HepG2 (cell line): ENCODE measurements around the gene THOC6. TPM values are rescaled to one million over a fixed set of nuclear protein-coding genes. Genes with fewer than 3 reads are reported as not detected.
A peak's percentile ranks its signal among the peaks of the same experiment; 100 is the strongest.

Experiments used
- AKAP8 ChIP-seq: sonication (generic); formaldehyde crosslinking; IDR thresholded peaks from 2 replicates; pipeline ENCODE4 v1.5.1; 2020; ENCODE audit warnings: mild to moderate bottlenecking, missing genetic modification reagents
- ARHGAP35 ChIP-seq: sonication (generic); formaldehyde crosslinking; IDR thresholded peaks from 2 replicates; pipeline ENCODE4 v1.9.0; 2022; ENCODE audit warnings: mild to moderate bottlenecking, inconsistent platforms, moderate library complexity, missing genetic modification reagents, borderline replicate concordance
- BHLHE40 ChIP-seq: IDR thresholded peaks from 2 replicates; pipeline ENCODE4 v1.6.1; 2011; ENCODE audit warnings: low read length, improper control_type of control experiment
- BORCS8-MEF2B ChIP-seq: sonication (generic); formaldehyde crosslinking; IDR thresholded peaks from 2 replicates; pipeline ENCODE4 v1.8.0; 2022; ENCODE audit warnings: mild to moderate bottlenecking, missing genetic modification reagents
- CBFB ChIP-seq: sonication (generic); formaldehyde crosslinking; IDR thresholded peaks from 2 replicates; pipeline ENCODE4 v1.4.0; 2020; ENCODE audit warnings: missing genetic modification reagents
- DR1 ChIP-seq: sonication (generic); formaldehyde crosslinking; IDR thresholded peaks from 2 replicates; pipeline ENCODE4 v1.8.0; 2021; ENCODE audit warnings: mild to moderate bottlenecking, missing genetic modification reagents, inconsistent platforms
- FOXP1 ChIP-seq, 2 experiments: fragments of 450-650 bp in 1 of 2; IDR thresholded peaks; 2 replicates each; pipeline ENCODE4 v1.6.1; 2017 to 2018; ENCODE audit warnings: antibody characterized with exemption in 1 of 2
- KAT2B ChIP-seq: fragments of 150-350 bp; IDR thresholded peaks from 2 replicates; pipeline ENCODE4 v1.6.1; 2014; ENCODE audit warnings: low read depth, low read length, borderline replicate concordance
- KAT7 ChIP-seq: IDR thresholded peaks from 2 replicates; pipeline ENCODE4 v1.6.1; 2018; ENCODE audit warnings: borderline replicate concordance, missing compliant biosample characterization
- KDM5B ChIP-seq: sonication (generic); formaldehyde crosslinking; IDR thresholded peaks from 2 replicates; pipeline ENCODE4 v1.4.0; 2020; ENCODE audit warnings: missing genetic modification reagents, mild to moderate bottlenecking, borderline replicate concordance
- MBNL3 ChIP-seq: fragments of 250-450 bp; sonication (Bioruptor Pico); conservative IDR thresholded peaks from 2 replicates; pipeline ENCODE4 v1.8.0; 2022; ENCODE audit warnings: mild to moderate bottlenecking, inconsistent platforms
- NCOA1 ChIP-seq: sonication (generic); formaldehyde crosslinking; IDR thresholded peaks from 2 replicates; pipeline ENCODE4 v1.9.0; 2021; ENCODE audit warnings: missing genetic modification reagents
- NR3C1 ChIP-seq: sonication (generic); formaldehyde crosslinking; IDR thresholded peaks from 2 replicates; pipeline ENCODE4 v1.4.0; 2020; ENCODE audit warnings: missing genetic modification reagents
- POLR2AphosphoS2 ChIP-seq: IDR thresholded peaks from 2 replicates; pipeline ENCODE4 v1.6.1; 2011; ENCODE audit warnings: low read depth, low read length, improper control_type of control experiment
- RXRA ChIP-seq: sonication (generic); formaldehyde crosslinking; IDR thresholded peaks from 2 replicates; pipeline ENCODE4 v1.5.1; 2020; ENCODE audit warnings: missing genetic modification reagents
- SMYD3 ChIP-seq: sonication (generic); formaldehyde crosslinking; IDR thresholded peaks from 2 replicates; pipeline ENCODE4 v1.8.1; 2023; ENCODE audit warnings: mild to moderate bottlenecking, missing genetic modification reagents
- SPEN ChIP-seq: sonication (generic); formaldehyde crosslinking; IDR thresholded peaks from 2 replicates; pipeline ENCODE4 v1.5.1; 2020; ENCODE audit warnings: low read depth, mild to moderate bottlenecking, missing genetic modification reagents
- ZFP36 ChIP-seq: fragments of 150-350 bp; IDR thresholded peaks from 2 replicates; pipeline ENCODE4 v1.6.1; 2018; ENCODE audit warnings: borderline replicate concordance, low read length, low read depth; ENCODE audit not compliant: partially characterized antibody
- ZNF598 ChIP-seq: sonication (generic); formaldehyde crosslinking; IDR thresholded peaks from 2 replicates; pipeline ENCODE4 v1.5.1; 2020; ENCODE audit warnings: mild to moderate bottlenecking, missing genetic modification reagents, borderline replicate concordance
- ZNF883 ChIP-seq: sonication (generic); formaldehyde crosslinking; IDR thresholded peaks from 2 replicates; pipeline ENCODE4 v1.5.1; 2020; ENCODE audit warnings: mild to moderate bottlenecking, missing genetic modification reagents; ENCODE audit errors: not compliant biosample characterization
- polyA plus RNA-seq, 8 experiments: library from polyadenylated mRNA; depleted of rRNA in 3 of 8; stranded (reverse) in 7 of 8; unstranded in 1 of 8; fragments of >200 nt; fragmentation: Illumina TruSeq in 4 of 8; extraction: Trizol in 4 of 8; gene quantifications; 2 replicates each; pipeline versions ENCODE4 v1.2.1 to v1.2.3, GENCODE V29; 2011 to 2016; ENCODE audit warnings: low read depth in 4 of 8, missing spikeins in 1 of 8, mixed read lengths in 1 of 8; ENCODE audit not compliant: insufficient read depth in 1 of 8
- total RNA-seq, 5 experiments: library from RNA; depleted of rRNA; stranded (reverse); fragments of >200 nt; fragmentation: Illumina TruSeq; extraction: Trizol; gene quantifications; 2 replicates each; pipeline ENCODE4 v1.2.3, GENCODE V29; 2016; ENCODE audit warnings: low read depth in 1 of 5
- TF ChIP-seq, protein P1 (sequence below): sonication (generic); formaldehyde crosslinking; conservative IDR thresholded peaks from 2 replicates; pipeline ENCODE4 v1.4.0; 2020; ENCODE audit warnings: mild to moderate bottlenecking, missing genetic modification reagents, moderate library complexity
- TF ChIP-seq, protein P2 (sequence below): sonication (generic); formaldehyde crosslinking; IDR thresholded peaks from 2 replicates; pipeline ENCODE4 v1.5.0; 2020; ENCODE audit warnings: mild to moderate bottlenecking, missing genetic modification reagents, borderline replicate concordance

THOC6 gene
- total and polyA plus RNA-seq, 2 of the 13 experiments (the other 11 are each of a cell fraction or from before 2014, with no cell fraction given): 32.1 to 37.0 TPM

DNA sequence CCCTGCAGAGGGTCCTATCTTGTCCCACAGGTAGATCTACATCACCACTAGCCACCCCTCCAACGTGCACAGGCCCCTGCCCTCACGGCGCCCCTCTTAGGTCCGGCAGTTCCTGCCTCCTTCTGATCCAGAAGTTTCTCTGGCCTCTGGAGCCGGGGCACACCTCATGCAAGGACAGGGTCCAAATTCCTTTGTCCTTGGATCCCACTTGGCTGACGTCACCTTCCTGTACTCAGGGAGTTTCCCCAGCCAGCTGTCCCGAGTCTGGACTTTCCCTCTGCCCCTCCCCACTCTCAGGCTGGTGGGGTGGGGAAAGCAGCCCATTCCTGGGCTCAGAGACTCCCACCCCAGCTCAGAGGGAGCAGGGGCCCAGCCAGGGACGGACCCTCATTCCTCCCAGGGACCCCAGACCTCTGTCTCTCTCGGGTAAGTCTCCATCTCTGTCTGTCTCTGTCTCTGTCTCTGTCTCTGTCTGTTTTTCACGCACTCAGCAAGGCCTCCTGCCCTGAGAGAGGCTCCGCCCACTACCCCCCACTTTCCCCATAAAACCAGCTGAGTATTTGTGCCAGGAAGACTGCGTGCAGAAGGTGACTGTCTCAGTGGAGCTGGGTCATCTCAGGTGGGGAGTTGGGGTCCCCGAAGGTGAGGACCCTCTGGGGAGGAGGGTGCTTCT lies 41.4 kb downstream of the THOC6 start, which contains the start of gene IL32 (continued):
- TF ChIP-seq, protein P1, sequence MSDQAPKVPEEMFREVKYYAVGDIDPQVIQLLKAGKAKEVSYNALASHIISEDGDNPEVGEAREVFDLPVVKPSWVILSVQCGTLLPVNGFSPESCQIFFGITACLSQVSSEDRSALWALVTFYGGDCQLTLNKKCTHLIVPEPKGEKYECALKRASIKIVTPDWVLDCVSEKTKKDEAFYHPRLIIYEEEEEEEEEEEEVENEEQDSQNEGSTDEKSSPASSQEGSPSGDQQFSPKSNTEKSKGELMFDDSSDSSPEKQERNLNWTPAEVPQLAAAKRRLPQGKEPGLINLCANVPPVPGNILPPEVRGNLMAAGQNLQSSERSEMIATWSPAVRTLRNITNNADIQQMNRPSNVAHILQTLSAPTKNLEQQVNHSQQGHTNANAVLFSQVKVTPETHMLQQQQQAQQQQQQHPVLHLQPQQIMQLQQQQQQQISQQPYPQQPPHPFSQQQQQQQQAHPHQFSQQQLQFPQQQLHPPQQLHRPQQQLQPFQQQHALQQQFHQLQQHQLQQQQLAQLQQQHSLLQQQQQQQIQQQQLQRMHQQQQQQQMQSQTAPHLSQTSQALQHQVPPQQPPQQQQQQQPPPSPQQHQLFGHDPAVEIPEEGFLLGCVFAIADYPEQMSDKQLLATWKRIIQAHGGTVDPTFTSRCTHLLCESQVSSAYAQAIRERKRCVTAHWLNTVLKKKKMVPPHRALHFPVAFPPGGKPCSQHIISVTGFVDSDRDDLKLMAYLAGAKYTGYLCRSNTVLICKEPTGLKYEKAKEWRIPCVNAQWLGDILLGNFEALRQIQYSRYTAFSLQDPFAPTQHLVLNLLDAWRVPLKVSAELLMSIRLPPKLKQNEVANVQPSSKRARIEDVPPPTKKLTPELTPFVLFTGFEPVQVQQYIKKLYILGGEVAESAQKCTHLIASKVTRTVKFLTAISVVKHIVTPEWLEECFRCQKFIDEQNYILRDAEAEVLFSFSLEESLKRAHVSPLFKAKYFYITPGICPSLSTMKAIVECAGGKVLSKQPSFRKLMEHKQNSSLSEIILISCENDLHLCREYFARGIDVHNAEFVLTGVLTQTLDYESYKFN (CRISPR knock-in tag): peak; percentile 90
- TF ChIP-seq SMYD3 (CRISPR knock-in tag) (no peak), ZNF883 (CRISPR knock-in tag) (peak; percentile 43), NCOA1 (peak; percentile 65; the same call in 1 of the 2 replicates), AKAP8 (CRISPR knock-in tag) (no peak; the same call in 1 of the 2 replicates), ZFP36 (no peak), RXRA (CRISPR knock-in tag) (peak; percentile 83), ZNF598 (CRISPR knock-in tag) (peak; percentile 77; the same call in 1 of the 2 replicates), ARHGAP35 (CRISPR knock-in tag) (peak; percentile 61; the same call in 1 of the 2 replicates), POLR2AphosphoS2 (peak; percentile 62), MBNL3 (CRISPR knock-in tag) (no peak), DR1 (no peak), CBFB (CRISPR knock-in tag) (0 out of 2 replicates have a peak, but pooled peaks have one; percentile 20), KDM5B (CRISPR knock-in tag) (no peak), BORCS8-MEF2B (CRISPR knock-in tag) (peak; percentile 33; the same call in 1 of the 2 replicates), BHLHE40 (no peak), KAT7 (CRISPR knock-in tag) (no peak), FOXP1 (IDR thresholded peaks at IDR 0.05) (no peak), FOXP1 (CRISPR knock-in tag; IDR thresholded peaks at IDR 0.05) (no peak), KAT2B (no peak), SPEN (CRISPR knock-in tag) (peak; percentile 87), NR3C1 (CRISPR knock-in tag) (no peak)
- TF ChIP-seq, protein P2, sequence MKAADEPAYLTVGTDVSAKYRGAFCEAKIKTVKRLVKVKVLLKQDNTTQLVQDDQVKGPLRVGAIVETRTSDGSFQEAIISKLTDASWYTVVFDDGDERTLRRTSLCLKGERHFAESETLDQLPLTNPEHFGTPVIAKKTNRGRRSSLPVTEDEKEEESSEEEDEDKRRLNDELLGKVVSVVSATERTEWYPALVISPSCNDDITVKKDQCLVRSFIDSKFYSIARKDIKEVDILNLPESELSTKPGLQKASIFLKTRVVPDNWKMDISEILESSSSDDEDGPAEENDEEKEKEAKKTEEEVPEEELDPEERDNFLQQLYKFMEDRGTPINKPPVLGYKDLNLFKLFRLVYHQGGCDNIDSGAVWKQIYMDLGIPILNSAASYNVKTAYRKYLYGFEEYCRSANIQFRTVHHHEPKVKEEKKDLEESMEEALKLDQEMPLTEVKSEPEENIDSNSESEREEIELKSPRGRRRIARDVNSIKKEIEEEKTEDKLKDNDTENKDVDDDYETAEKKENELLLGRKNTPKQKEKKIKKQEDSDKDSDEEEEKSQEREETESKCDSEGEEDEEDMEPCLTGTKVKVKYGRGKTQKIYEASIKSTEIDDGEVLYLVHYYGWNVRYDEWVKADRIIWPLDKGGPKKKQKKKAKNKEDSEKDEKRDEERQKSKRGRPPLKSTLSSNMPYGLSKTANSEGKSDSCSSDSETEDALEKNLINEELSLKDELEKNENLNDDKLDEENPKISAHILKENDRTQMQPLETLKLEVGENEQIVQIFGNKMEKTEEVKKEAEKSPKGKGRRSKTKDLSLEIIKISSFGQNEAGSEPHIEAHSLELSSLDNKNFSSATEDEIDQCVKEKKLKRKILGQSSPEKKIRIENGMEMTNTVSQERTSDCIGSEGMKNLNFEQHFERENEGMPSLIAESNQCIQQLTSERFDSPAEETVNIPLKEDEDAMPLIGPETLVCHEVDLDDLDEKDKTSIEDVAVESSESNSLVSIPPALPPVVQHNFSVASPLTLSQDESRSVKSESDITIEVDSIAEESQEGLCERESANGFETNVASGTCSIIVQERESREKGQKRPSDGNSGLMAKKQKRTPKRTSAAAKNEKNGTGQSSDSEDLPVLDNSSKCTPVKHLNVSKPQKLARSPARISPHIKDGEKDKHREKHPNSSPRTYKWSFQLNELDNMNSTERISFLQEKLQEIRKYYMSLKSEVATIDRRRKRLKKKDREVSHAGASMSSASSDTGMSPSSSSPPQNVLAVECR (CRISPR knock-in tag): peak; percentile 83; the same call in 1 of the 2 replicates
